ENCODE data around the gene MBNL2. TPM values are rescaled to one million over a fixed set of nuclear protein-coding genes. Genes with fewer than 3 reads are reported as not detected.
A peak's percentile ranks its signal among the peaks of the same experiment; 100 is the strongest.

The MBNL2 gene
- total and polyA plus RNA-seq, 2 of the 4 experiments (the other 2 are of a cell fraction), result 26.9 to 103 TPM

GRCh38 chr13:97403893-97404750, 182.0 kb downstream of the MBNL2 start:
- H2BK5ac ChIP-seq (ENCODE audit: low read depth, low read length, poor library complexity, severe bottlenecking), result no peak overlapping the region
- dilution Hi-C loops (cut with HindIII; ENCODE audit: low sequenced_read_pairs, unreplicated experiment) (no loop called here), intact Hi-C loops (cut with micrococcal nuclease) (no loop called here), in situ Hi-C loops (cut with MboI; ENCODE audit: low sequenced_read_pairs) (no loop called here)
- H3K4ac ChIP-seq (ENCODE audit: low read depth, low read length), result no peak overlapping the region
- H3K4me2 ChIP-seq (ENCODE audit: low read depth, low read length), result no peak overlapping the region
- no CpG with 5 or more reads among the region's 3 CpGs for WGBS, 2 experiments (ENCODE audit: extremely low coverage in 2 of 2, insufficient read length in 1 of 2)
- ATAC-seq (ENCODE audit: low read depth) (peak; percentile 67), DNase-seq (peak; percentile 28)
- no peak overlapping the region for H4K91ac ChIP-seq (ENCODE audit: insufficient read depth, low read depth, low read length)
- no peak overlapping the region for H3K14ac ChIP-seq (replicated peaks; ENCODE audit: low read depth, low read length)
- H4K20me1 ChIP-seq (ENCODE audit: insufficient read depth, low read length), result no peaks in the 10 kb centered on the region
- TF ChIP-seq NFE2L2 (IDR thresholded peaks at IDR 0.05; ENCODE audit: low read depth, low read length) (no peak), CHD1 (IDR thresholded peaks at IDR 0.05; ENCODE audit: low read depth, low read length) (no peak), FOS (IDR thresholded peaks at IDR 0.05; ENCODE audit: low read depth, low read length) (no peak), RCOR1 (IDR thresholded peaks at IDR 0.05; ENCODE audit: insufficient replicate concordance, low read length) (no peak), MXI1 (IDR thresholded peaks at IDR 0.05; ENCODE audit: borderline replicate concordance, low read depth, low read length) (no peak), ELK1 (IDR thresholded peaks at IDR 0.05; ENCODE audit: borderline replicate concordance, low read depth, low read length) (no peak), MAFK (IDR thresholded peaks at IDR 0.05; ENCODE audit: low read depth, low read length) (no peak), CEBPB (IDR thresholded peaks at IDR 0.05; ENCODE audit: low read depth, low read length) (no peak), BHLHE40 (IDR thresholded peaks at IDR 0.05; ENCODE audit: low read depth, low read length) (no peak), MAZ (IDR thresholded peaks at IDR 0.05; ENCODE audit: borderline replicate concordance, low read depth, low read length) (no peak), USF2 (IDR thresholded peaks at IDR 0.05; ENCODE audit: low read depth, low read length) (no peak), CTCF (conservative IDR thresholded peaks at IDR 0.05; ENCODE audit: low read depth, low read length) (no peak), RAD21 (IDR thresholded peaks at IDR 0.05; ENCODE audit: low read length) (no peak)
- H2AK5ac ChIP-seq (ENCODE audit: low read depth, low read length), result no peak overlapping the region
- no peak overlapping the region for H3K23ac ChIP-seq (ENCODE audit: low read depth, low read length)
- H3K18ac ChIP-seq (ENCODE audit: low read depth, low read length), result no peak overlapping the region
- H3K9ac ChIP-seq (ENCODE audit: low read depth, low read length), result no peak overlapping the region
- no peak overlapping the region for H4K8ac ChIP-seq (ENCODE audit: low read depth in 2 of 2, low read length in 2 of 2)
- H3K36me3 ChIP-seq (ENCODE audit: control insufficient read depth, insufficient read depth, low read length), result no peaks in the 10 kb centered on the region
- no peak overlapping the region for H4K5ac ChIP-seq (ENCODE audit: low read depth, low read length)
- ChIA-PET POLR2A (ENCODE audit: unreplicated experiment) (no interaction called here), CTCF (no interaction called here)
- H2BK15ac ChIP-seq (ENCODE audit: low read depth, low read length), result no peak overlapping the region
- H3K79me1 ChIP-seq (ENCODE audit: low read depth in 1 of 2, low read length in 2 of 2), result no peaks in the 10 kb centered on the region
- no peak overlapping the region for H3K27ac ChIP-seq (ENCODE audit: insufficient read depth, low read length)
- H3K9me3 ChIP-seq (ENCODE audit: control insufficient read depth, insufficient read depth, low read length), result no peaks in the 10 kb centered on the region
- no peak overlapping the region for H2AFZ ChIP-seq (replicated peaks; ENCODE audit: low read length, poor library complexity)
- H3K4me3 ChIP-seq (ENCODE audit: insufficient read depth, low read depth, low read length), result no peak overlapping the region
- H3K4me1 ChIP-seq (ENCODE audit: control insufficient read depth, insufficient read depth, low read length), result peaks cover 3% of the 10 kb centered on the region
- H3K9me1 ChIP-seq (ENCODE audit: insufficient read depth, low read length), result no peaks in the 10 kb centered on the region
- H2BK120ac ChIP-seq (ENCODE audit: low read depth, low read length), result no peak overlapping the region
- H3K56ac ChIP-seq (ENCODE audit: extremely low read depth, insufficient read depth, low read length), result no peak overlapping the region
- no peak overlapping the region for H2BK20ac ChIP-seq (ENCODE audit: low read depth, low read length)
- no TSS peak for BruUV-seq (replicated peaks)
- H3K27me3 ChIP-seq (ENCODE audit: control insufficient read depth, insufficient read depth, low read length), result no peaks in the 10 kb centered on the region; the same call in 1 of the 2 replicates
- H2AK9ac ChIP-seq (replicated peaks; ENCODE audit: low read depth, low read length, poor library complexity), result no peak overlapping the region

Measured in IMR-90 (cell line).